Measurements from ENCODE around the gene NFATC2. TPM values are rescaled to one million over a fixed set of nuclear protein-coding genes. Genes with fewer than 3 reads are reported as not detected.

NFATC2 gene
- total RNA-seq, 1 donor from 2014 or later = 3.9 TPM

DNA sequence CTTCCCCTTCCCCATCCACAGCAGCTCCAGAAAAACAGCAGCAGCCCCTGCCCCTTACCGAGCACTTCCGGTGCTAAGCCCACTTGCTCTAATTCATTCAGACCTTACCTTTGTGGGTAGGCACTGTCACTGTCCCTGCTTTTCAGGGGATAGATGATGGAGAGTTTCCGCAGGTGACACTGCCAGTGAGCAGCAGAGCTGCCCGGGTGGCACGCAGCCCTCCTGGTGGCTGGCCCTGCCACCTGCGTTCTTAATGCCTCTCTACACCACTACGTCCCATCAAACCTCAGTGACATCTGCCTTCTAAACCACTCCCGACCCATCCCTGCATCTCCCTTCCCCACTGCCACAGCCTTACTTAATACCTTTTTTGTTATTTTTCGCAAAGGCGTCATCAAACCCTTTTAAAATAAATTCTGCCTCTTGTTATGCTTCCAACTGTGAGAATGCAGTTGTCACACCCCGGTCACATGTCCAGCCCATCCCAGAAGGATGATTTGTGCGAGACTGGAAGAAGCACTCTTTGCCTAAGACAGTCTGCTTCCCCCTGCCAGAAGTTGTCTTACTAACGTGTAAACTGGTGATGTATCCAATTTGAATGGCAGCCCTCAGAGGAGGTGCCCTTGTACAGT, 89.7 kb downstream of the NFATC2 start:
- Mint-ChIP-seq H3K4me1 (ENCODE audit: low read depth, unreplicated experiment) (peaks cover 20% of the 10 kb centered on the region), H3K4me3 (ENCODE audit: unreplicated experiment) (no peak overlapping the region), H3K9me3 (ENCODE audit: unreplicated experiment) (peaks cover 4% of the 10 kb centered on the region), H3K36me3 (ENCODE audit: low read depth, unreplicated experiment) (peaks cover 14% of the 10 kb centered on the region), H3K27ac (ENCODE audit: unreplicated experiment) (no peak overlapping the region), H3K27me3 (ENCODE audit: low read depth, unreplicated experiment) (no peaks in the 10 kb centered on the region)
- Histone ChIP-seq H3K79me2 (ENCODE audit: insufficient read depth, low read length) (no peaks in the 10 kb centered on the region), H2AFZ (ENCODE audit: low read depth, low read length) (no peak overlapping the region), H3K9ac (ENCODE audit: low read length) (no peak overlapping the region), H3K4me2 (ENCODE audit: low read length) (no peak overlapping the region), H3K4me3 (ENCODE audit: insufficient read depth, low read depth, low read length) (no peak overlapping the region), H3K36me3 (ENCODE audit: insufficient read depth, low read length) (peaks cover 2% of the 10 kb centered on the region), H3K27ac (ENCODE audit: low read depth, low read length) (no peak overlapping the region), H3K9me3 (ENCODE audit: insufficient read depth, low read depth, low read length) (no peaks in the 10 kb centered on the region), H3K27me3 (ENCODE audit: insufficient read depth, low read length) (no peaks in the 10 kb centered on the region), H3K4me1 (ENCODE audit: insufficient read depth, low read length) (peaks cover 22% of the 10 kb centered on the region), H4K20me1 (ENCODE audit: insufficient read depth, low read length) (no peaks in the 10 kb centered on the region)
- TF ChIP-seq EZH2 (IDR thresholded peaks at IDR 0.05; ENCODE audit: insufficient read depth, low read length) = no peak
- TF ChIP-seq, protein P1, sequence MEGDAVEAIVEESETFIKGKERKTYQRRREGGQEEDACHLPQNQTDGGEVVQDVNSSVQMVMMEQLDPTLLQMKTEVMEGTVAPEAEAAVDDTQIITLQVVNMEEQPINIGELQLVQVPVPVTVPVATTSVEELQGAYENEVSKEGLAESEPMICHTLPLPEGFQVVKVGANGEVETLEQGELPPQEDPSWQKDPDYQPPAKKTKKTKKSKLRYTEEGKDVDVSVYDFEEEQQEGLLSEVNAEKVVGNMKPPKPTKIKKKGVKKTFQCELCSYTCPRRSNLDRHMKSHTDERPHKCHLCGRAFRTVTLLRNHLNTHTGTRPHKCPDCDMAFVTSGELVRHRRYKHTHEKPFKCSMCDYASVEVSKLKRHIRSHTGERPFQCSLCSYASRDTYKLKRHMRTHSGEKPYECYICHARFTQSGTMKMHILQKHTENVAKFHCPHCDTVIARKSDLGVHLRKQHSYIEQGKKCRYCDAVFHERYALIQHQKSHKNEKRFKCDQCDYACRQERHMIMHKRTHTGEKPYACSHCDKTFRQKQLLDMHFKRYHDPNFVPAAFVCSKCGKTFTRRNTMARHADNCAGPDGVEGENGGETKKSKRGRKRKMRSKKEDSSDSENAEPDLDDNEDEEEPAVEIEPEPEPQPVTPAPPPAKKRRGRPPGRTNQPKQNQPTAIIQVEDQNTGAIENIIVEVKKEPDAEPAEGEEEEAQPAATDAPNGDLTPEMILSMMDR (IDR thresholded peaks at IDR 0.05; ENCODE audit: insufficient read depth, low read depth, low read length) = no peak
- DNase-seq (ENCODE audit: low read depth) (no peak), FAIRE-seq (no peak)

DNA sequence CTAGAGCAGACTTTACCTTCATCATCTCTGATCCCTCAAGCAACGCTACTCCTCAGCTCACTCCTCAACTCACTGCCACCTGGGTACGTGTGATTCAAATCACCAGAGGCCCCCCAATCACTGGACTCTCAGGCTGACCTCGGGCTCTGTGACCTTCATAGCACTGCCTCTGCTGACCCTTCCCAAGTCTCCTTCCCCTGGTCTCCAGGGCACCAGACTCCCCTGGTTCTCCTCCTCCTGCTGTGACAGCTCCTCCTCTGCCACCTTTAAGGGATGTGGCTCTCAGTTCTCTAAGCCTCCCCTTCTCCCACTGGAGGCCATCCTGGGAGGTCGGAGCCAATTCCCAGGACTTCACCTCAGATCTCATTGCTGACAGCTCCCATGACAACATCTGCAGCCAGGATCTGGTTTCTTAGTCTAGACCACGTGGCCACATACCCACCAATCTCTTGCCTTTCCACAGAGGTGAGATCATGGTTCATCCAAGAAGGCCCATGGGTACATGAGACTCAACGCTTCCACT, 90.4 kb downstream of the NFATC2 start:
- H3K27ac Mint-ChIP-seq (ENCODE audit: unreplicated experiment) = no peak overlapping the region

More for the DNA sequence above, 90.4 kb downstream of the NFATC2 start:
- H3K27me3 ChIP-seq (ENCODE audit: insufficient read depth, low read length) = no peaks in the 10 kb centered on the region
- Mint-ChIP-seq H3K36me3 (ENCODE audit: low read depth, unreplicated experiment) (peaks cover 14% of the 10 kb centered on the region), H3K9me3 (ENCODE audit: unreplicated experiment) (peaks cover 4% of the 10 kb centered on the region), H3K4me3 (ENCODE audit: unreplicated experiment) (no peak overlapping the region), H3K27me3 (ENCODE audit: low read depth, unreplicated experiment) (no peaks in the 10 kb centered on the region), H3K4me1 (ENCODE audit: low read depth, unreplicated experiment) (peaks cover 25% of the 10 kb centered on the region)
- H3K4me3 ChIP-seq (ENCODE audit: insufficient read depth, low read depth, low read length) = no peak overlapping the region
- H3K9me3 ChIP-seq (ENCODE audit: insufficient read depth, low read depth, low read length) = no peaks in the 10 kb centered on the region
- H2AFZ ChIP-seq (ENCODE audit: low read depth, low read length) = no peak overlapping the region
- no peak overlapping the region for H3K4me2 ChIP-seq (ENCODE audit: low read length)
- TF ChIP-seq EZH2 (IDR thresholded peaks at IDR 0.05; ENCODE audit: insufficient read depth, low read length) = no peak
- TF ChIP-seq, protein P1 (IDR thresholded peaks at IDR 0.05; ENCODE audit: insufficient read depth, low read depth, low read length) = no peak
- H3K4me1 ChIP-seq (ENCODE audit: insufficient read depth, low read length) = peaks cover 21% of the 10 kb centered on the region
- no peak for FAIRE-seq
- H4K20me1 ChIP-seq (ENCODE audit: insufficient read depth, low read length) = no peaks in the 10 kb centered on the region
- H3K36me3 ChIP-seq (ENCODE audit: insufficient read depth, low read length) = peaks cover 2% of the 10 kb centered on the region
- no peaks in the 10 kb centered on the region for H3K79me2 ChIP-seq (ENCODE audit: insufficient read depth, low read length)
- no peak overlapping the region for H3K9ac ChIP-seq (ENCODE audit: low read length)
- H3K27ac ChIP-seq (ENCODE audit: low read depth, low read length) = no peak overlapping the region
- DNase-seq (ENCODE audit: low read depth) = no peak

All from astrocyte (in vitro differentiated cells and primary cell).